HEK293T (cell line): ENCODE results near the gene RBM28.

Experiments used
- ARNT ChIP-seq: fragments of 450-650 bp; IDR thresholded peaks from 2 replicates; pipeline ENCODE4 v1.6.1; 2017; ENCODE audit warnings: mild to moderate bottlenecking
- BHLHE40 ChIP-seq: fragments of 450-650 bp; IDR thresholded peaks from 2 replicates; pipeline ENCODE4 v1.6.1; 2016; ENCODE audit warnings: mild to moderate bottlenecking, moderate library complexity, borderline replicate concordance
- CTBP1 ChIP-seq: fragments of 450-650 bp; IDR thresholded peaks from 2 replicates; pipeline ENCODE4 v1.6.1; 2016; ENCODE audit warnings: borderline replicate concordance
- ELF4 ChIP-seq: fragments of 450-650 bp; IDR thresholded peaks from 2 replicates; pipeline ENCODE4 v1.6.1; 2017; ENCODE audit warnings: antibody characterized with exemption
- FOXM1 ChIP-seq: fragments of 450-650 bp; IDR thresholded peaks from 2 replicates; pipeline ENCODE4 v1.6.1; 2017; ENCODE audit warnings: mild to moderate bottlenecking, borderline replicate concordance
- HDGF ChIP-seq: fragments of 450-650 bp; IDR thresholded peaks from 2 replicates; pipeline ENCODE4 v1.6.1; 2017; ENCODE audit warnings: antibody characterized with exemption, borderline replicate concordance
- L3MBTL2 ChIP-seq: fragments of 450-650 bp; conservative IDR thresholded peaks from 2 replicates; pipeline ENCODE4 v1.6.1; 2016; ENCODE audit warnings: mild to moderate bottlenecking
- SP1 ChIP-seq: fragments of 450-650 bp; IDR thresholded peaks from 2 replicates; pipeline ENCODE4 v1.6.1; 2017
- SUZ12 ChIP-seq: fragments of 450-650 bp; IDR thresholded peaks from 2 replicates; pipeline ENCODE4 v1.6.1; 2016; ENCODE audit warnings: mild to moderate bottlenecking
- TARDBP ChIP-seq: fragments of 450-650 bp; IDR thresholded peaks from 2 replicates; pipeline ENCODE4 v1.6.1; 2016
- ZNF384 ChIP-seq: fragments of 450-650 bp; IDR thresholded peaks from 2 replicates; pipeline ENCODE4 v1.6.1; 2016
- TF ChIP-seq, protein P1 (sequence below): fragments of 450-650 bp; IDR thresholded peaks from 2 replicates; pipeline ENCODE4 v1.6.1; 2016

DNA sequence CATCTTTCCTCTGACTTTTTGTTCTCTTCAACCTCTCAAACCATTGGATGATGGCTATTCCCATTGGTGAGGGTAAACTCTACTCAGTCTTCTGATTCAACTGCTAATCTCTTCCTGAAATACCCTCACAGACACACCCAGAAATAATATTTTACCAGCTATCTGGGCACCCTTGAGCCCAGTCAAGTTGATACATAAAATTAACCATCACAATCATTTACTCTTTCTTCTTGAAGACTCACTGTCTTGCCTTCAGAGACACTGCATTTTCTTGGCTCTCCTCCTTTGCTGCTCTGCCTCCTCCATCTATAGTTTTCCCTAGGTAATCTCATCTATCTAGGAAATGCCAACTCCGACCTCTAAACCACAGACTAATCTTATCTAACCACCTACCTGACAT is 30.3 kb upstream of the RBM28 start:
- TF ChIP-seq ARNT (no peak), HDGF (no peak), SP1 (no peak), CTBP1 (no peak), L3MBTL2 (no peak), BHLHE40 (no peak), FOXM1 (no peak), TARDBP (no peak), ELF4 (no peak), ZNF384 (no peak), SUZ12 (no peak)
- TF ChIP-seq, protein P1, sequence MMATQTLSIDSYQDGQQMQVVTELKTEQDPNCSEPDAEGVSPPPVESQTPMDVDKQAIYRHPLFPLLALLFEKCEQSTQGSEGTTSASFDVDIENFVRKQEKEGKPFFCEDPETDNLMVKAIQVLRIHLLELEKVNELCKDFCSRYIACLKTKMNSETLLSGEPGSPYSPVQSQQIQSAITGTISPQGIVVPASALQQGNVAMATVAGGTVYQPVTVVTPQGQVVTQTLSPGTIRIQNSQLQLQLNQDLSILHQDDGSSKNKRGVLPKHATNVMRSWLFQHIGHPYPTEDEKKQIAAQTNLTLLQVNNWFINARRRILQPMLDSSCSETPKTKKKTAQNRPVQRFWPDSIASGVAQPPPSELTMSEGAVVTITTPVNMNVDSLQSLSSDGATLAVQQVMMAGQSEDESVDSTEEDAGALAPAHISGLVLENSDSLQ: no peak
